NCI-H446 treated with DMSO at 0.1 percent for 48 hours (cell line): ENCODE data around the gene SEMA6B.
A peak's percentile ranks its signal among the peaks of the same experiment; 100 is the strongest.
"Not testable (repeated sequence)": the region's sequence is repeated elsewhere in the genome, so short reads cannot be mapped to it uniquely, and the experiment has no call there.

Experiments
- DNase-seq: peaks from one replicate; lab custom pipeline; 2025; lab: John Stamatoyannopoulos, UW

The SEMA6B gene

GRCh38 chr19:4543842-4544647, 15.4 kb downstream of the SEMA6B start:
- DNase-seq: no peak

DNA sequence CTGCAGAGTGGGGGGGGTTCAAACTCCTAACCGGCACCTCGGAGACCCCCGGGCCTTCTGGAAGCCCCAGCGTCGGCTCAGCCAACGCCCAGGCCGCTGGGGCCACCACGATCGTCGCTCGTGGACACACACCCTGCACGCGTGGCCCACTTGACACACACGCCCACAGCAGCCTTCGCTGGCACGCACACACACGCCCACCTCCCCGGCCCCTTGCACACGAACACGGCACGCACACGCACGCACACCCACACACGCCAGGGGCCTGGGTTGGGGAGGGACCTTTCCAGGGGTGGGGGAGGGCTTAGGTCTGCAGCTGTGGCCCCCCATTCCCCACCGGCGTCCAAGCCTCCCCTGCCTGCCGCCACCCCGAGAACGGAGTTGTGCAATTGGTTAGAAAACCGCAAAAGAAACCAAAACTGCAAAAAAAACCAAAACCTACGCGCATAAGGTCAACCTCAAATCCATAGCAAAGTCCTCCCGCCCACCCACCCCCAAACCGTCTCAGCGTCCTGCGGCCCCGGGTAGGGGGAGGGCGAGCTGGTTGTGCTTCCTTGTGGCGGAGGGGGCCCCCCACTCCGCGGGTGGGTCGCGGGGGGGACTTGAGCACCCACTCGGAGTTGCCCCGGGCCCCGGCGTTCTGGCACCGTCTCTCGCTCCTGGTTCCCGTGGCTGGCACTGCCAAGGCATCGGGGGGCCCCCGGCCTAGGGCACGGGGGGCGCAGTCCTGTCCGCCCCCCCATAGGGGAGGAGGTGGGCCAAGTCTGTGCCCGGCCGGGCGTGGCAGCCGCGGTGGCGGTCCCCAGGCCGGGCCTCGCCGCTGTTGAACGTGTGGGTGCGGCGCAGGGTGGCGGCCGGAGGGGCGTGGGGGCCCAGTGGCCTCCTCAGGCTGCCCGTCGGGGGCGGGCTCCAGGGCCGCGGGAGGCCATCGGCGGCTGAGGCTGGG, 16.3 kb downstream of the SEMA6B start:
- no peak for DNase-seq

GRCh38 chr19:4541806-4542145, 17.7 kb downstream of the SEMA6B start:
- DNase-seq: not testable (repeated sequence)

GRCh38 chr19:4541114-4541805, 18.2 kb downstream of the SEMA6B start:
- no peak for DNase-seq

- DNase-seq: no peak
These were observed 19.5 kb downstream of the SEMA6B start, which contains the start of gene LRG1 for GRCh38 chr19:4539693-4540581. Gene LRG1 (minus strand): TSS chr19:4540036. CDS start chr19:4540013, 23 bp downstream.

- no peak for DNase-seq
These were observed 20.3 kb downstream of the SEMA6B start for GRCh38 chr19:4539169-4539692.

DNA sequence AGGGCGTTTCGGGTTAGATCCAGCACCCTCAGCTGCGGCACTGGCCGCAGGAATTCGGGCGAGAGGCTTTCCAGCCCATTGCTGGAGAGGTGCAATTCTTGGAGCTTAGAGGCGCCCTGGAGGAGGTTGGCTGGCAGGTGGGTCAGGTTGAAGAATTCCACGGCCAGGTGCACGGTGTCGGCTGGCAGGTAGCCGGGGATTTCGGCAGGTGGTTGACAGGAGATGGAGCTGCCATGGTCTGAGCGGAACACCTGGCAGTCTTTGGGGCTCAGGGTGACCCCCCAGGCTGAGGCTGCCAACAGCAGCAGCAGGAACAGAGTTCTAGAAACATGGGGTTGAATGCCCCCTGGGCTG, 20.9 kb downstream of the SEMA6B start:
- DNase-seq: no peak

GRCh38 chr19:4537953-4538600, 21.4 kb downstream of the SEMA6B start:
- no peak for DNase-seq

DNA sequence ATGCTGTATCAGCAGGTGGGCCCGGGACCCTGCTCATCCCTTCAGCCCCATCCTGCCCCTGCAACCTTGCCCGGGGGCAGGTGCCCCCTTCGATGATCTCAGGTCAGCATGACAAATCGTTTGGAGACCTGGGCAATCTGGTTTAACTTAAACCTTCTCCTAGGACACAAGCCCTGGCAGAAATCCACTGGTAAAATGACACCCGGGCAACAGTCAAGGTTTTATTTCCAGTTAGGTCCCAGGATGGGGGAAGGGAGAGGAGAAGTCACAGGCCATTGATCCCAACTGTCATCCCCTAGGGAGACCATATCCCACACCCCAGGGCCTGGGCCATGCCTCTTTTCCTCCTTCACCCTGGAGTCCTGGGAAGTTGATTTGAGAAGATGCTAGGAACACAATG, 22.7 kb downstream of the SEMA6B start:
- no peak for DNase-seq

- peak; percentile 64 for DNase-seq
These were observed 24.4 kb downstream of the SEMA6B start, which contains the start of gene PLIN5 for GRCh38 chr19:4534836-4535658. Gene PLIN5 (minus strand): TSS chr19:4535224. CDS start chr19:4534074, 1,150 bp downstream.

DNA sequence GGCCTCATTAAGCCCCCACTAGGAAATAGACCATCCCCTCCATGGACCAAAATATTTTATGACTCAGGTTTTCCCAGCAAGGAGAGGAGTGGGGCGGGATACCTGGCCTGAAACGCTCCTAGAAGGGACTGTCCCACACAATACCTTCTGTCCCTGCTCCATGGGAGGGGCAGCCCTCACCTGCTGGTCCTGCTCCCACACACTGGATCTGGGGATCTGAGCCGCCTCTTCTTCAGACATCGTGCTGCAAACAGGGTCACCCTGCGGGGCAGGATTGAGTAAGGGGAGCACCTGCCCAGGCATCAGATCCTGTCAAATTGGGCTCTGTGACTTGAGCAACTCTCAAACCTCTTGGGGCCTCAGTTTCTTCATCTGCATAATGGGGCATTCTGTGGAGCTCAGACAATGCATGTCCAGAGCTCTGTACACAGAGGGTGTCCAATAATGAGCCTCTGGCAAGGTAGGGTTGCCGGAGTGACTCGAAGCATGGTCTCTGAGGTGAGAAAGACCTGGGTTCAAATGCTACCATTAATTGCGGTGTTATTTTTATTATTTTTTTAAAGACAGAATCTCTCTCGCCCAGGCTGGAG, 25.6 kb downstream of the SEMA6B start:
- no peak for DNase-seq

GRCh38 chr19:4533334-4533733, 26.1 kb downstream of the SEMA6B start:
- DNase-seq: no peak

- DNase-seq: no peak
These were observed 27.8 kb downstream of the SEMA6B start for GRCh38 chr19:4531562-4532165.

GRCh38 chr19:4529924-4530522, 29.5 kb downstream of the SEMA6B start:
- DNase-seq: no peak

GRCh38 chr19:4528843-4529242, 30.6 kb downstream of the SEMA6B start:
- DNase-seq: no peak

DNA sequence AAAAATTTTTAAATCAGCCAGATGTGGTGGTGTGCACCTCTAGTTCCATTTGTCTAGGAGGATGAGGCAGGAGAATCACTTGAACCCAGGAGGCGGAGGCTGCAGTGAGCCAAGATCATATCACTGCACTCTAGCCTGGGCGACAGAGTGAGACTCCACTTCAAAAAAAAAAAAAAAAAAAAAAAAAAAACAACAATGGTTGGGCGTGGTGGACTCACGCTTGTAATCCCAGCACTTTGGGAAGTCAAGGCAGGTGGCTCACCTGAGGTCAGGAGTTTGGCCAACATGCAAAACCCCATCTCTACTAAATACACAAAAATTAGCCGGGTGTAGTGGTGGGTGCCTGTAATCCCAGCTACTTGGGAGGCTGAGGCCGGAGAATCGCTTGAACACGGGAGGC, 32.1 kb downstream of the SEMA6B start:
- DNase-seq: not testable (repeated sequence)

DNA sequence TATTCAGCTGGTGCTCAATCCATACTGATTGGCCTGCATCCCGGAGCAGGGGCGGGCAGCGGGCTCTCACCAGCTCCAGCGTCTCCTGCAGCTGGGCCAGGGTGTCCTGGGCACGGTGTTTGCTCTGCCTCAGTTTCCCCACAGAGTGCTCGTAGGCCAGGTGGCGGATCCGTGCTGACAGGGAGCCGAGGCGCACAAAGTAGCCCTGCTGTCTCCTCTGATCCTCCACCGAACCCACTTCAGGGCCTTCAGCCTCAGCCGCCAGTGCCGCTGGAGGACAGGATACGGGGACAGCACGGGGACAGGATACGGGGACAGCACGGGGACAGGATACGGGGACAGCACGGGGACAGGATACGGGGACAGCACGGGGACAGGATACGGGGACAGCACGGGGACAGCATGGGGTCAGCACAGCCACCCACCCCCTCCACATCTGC, 33.9 kb downstream of the SEMA6B start:
- DNase-seq: no peak
